GM12864 (cell line): ENCODE results near the gene FANK1.
A peak's percentile ranks its signal among the peaks of the same experiment; 100 is the strongest.

Source experiments
- DNase-seq: peaks from one replicate; pipeline ENCODE4 v3.0.0-alpha.2; 2011; ENCODE audit warnings: low read depth
- H3K4me3 ChIP-seq: 2 replicates; pipeline ENCODE4 v1.5.1; 2011; ENCODE audit warnings: mild to moderate bottlenecking, low read depth, low read length, control low read depth
- CTCF ChIP-seq: IDR thresholded peaks from 2 replicates; pipeline ENCODE4 v1.5.1; 2011; ENCODE audit warnings: low read depth, mild to moderate bottlenecking, moderate library complexity, low read length, control low read depth, inconsistent platforms; ENCODE audit errors: missing control alignments

Gene FANK1

GRCh38 chr10:125857185-125857760 lies 39.1 kb upstream of the FANK1 start:
- TF ChIP-seq CTCF, result no peak

GRCh38 chr10:125859128-125859817 lies 37.1 kb upstream of the FANK1 start:
- no peak overlapping the region for H3K4me3 ChIP-seq
- no peak for TF ChIP-seq CTCF
- DNase-seq, result no peak

More at GRCh38 chr10:125857185-125857760, 39.1 kb upstream of the FANK1 start:
- DNase-seq, result no peak
- no peak overlapping the region for H3K4me3 ChIP-seq

- no peak for DNase-seq
- no peak for TF ChIP-seq CTCF
- H3K4me3 ChIP-seq, result no peak overlapping the region
Observed at GRCh38 chr10:125865120-125865519, 31.2 kb upstream of the FANK1 start.

- H3K4me3 ChIP-seq, result no peak overlapping the region
- DNase-seq, result no peak
- no peak for TF ChIP-seq CTCF
Observed at GRCh38 chr10:125866421-125867029, 29.8 kb upstream of the FANK1 start.

GRCh38 chr10:125868372-125868975 lies 27.9 kb upstream of the FANK1 start:
- H3K4me3 ChIP-seq, result no peak overlapping the region
- peak; percentile 76 for TF ChIP-seq CTCF
- peak; percentile 36 for DNase-seq

GRCh38 chr10:125871338-125871737 lies 25.0 kb upstream of the FANK1 start:
- TF ChIP-seq CTCF, result no peak
- DNase-seq, result no peak
- no peak overlapping the region for H3K4me3 ChIP-seq
